DMS79 treated with DMSO at 0.1 percent for 48 hours (cell line): ENCODE measurements around the gene F11R.
"Not testable (repeated sequence)": the region's sequence is repeated elsewhere in the genome, so short reads cannot be mapped to it uniquely, and the experiment has no call there.

ENCODE experiments used
- DNase-seq: peaks from one replicate; lab custom pipeline; 2025; lab: John Stamatoyannopoulos, UW

The F11R gene

GRCh38 chr1:161020509-161021164 is at the start of gene F11R:
TSS of gene F11R (minus strand) at chr1:161021152. CDS start at chr1:161021073, 79 bp downstream.
- no peak for DNase-seq

GRCh38 chr1:161069731-161070270 is 48.8 kb upstream of the F11R start, which contains the start of gene ARHGAP30:
TSS of gene ARHGAP30 (minus strand) at chr1:161069891. CDS start at chr1:161069624, 267 bp downstream.
- no peak for DNase-seq

- no peak for DNase-seq
Observed at GRCh38 chr1:161069241-161069640, 48.3 kb upstream of the F11R start.

GRCh38 chr1:161068306-161069234 is 47.6 kb upstream of the F11R start:
- no peak for DNase-seq

DNA sequence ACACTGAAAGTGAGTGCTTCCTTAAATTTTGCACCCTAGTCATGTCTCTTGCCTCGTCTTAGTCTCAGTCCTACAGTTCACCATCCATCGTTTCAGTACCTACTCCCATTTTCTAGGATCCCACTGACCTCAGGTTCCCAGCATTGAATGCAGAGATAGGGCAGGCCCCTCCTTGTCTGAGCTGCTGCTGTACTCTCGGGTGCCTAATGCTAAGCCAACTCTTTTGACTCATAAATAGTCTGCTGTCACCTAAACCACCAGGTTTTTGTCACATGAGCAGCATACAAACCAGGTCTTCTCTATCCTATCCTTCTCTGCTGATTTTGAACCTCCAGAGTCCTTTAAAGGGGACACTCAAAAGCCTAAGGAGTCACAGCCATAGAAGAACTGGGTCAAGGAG is 45.7 kb upstream of the F11R start:
- no peak for DNase-seq

GRCh38 chr1:161065681-161066080 is 44.7 kb upstream of the F11R start:
- not testable (repeated sequence) for DNase-seq

DNA sequence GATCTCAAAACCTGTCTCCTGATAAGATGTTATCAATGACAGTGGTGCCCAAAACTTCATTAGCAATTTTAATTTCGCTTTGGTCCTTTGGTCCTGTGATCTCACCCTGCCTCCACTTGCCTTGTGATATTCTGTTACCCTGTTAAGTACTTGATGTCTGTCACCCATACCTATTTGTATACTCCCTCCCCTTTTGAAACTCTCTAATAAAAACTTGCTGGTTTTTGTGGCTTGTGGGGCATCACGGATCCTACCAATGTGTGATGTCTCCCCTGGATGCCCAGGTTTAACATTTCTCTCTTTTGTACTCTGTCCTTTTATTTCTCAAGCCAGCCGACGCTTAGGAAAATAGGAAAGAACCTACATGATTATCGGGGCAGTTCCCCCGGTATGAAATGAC is 43.0 kb upstream of the F11R start:
- DNase-seq = not testable (repeated sequence)

GRCh38 chr1:161061419-161061818 is 40.5 kb upstream of the F11R start:
- DNase-seq = no peak

DNA sequence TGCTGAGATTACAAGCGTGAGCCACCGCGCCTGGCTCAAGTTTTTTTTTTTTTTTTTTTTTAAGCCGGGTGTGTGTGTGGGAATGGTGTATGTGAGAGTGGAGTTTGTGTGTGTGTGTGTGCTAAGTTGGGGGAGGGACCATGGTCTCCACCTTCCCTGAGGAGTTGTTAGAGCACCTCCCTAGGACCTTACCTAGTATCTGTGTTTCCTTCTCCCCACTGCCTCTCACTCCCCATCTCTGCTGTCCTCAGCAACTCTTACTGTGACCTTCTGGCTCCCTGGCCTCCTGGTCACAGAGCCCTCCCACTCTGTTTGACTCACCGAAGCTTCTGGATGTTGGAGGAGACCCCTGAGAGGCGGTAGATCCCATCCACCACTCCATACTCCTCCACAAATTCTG is 38.3 kb upstream of the F11R start:
- no peak for DNase-seq

DNA sequence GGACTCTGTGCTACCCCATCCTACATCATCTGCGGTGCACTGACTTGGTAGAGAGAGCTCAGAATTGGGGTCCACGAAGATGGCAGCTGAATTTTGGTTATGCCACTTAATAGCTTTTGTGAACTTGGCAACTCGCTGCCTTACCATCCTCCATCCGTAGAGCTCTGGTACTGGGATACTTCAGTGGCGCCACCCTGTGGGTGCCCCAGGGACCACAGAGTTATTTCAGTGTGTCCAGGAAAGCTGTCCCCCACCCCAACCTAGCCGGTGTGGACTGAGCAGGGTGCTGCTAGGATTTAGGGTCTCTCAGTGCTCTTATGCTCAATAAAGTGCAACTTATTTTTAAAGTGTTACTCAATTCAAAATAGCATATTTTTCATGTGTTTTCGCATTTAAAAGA is 33.9 kb upstream of the F11R start:
- DNase-seq = no peak

GRCh38 chr1:161054232-161054631 is 33.3 kb upstream of the F11R start:
- DNase-seq = no peak

GRCh38 chr1:161052899-161053298 is 31.9 kb upstream of the F11R start:
- DNase-seq = no peak

- DNase-seq = no peak
Observed at GRCh38 chr1:161051219-161051618, 30.3 kb upstream of the F11R start.

GRCh38 chr1:161048949-161049722 is 28.2 kb upstream of the F11R start:
- no peak for DNase-seq

GRCh38 chr1:161047436-161048420 is 26.8 kb upstream of the F11R start:
- DNase-seq = no peak

DNA sequence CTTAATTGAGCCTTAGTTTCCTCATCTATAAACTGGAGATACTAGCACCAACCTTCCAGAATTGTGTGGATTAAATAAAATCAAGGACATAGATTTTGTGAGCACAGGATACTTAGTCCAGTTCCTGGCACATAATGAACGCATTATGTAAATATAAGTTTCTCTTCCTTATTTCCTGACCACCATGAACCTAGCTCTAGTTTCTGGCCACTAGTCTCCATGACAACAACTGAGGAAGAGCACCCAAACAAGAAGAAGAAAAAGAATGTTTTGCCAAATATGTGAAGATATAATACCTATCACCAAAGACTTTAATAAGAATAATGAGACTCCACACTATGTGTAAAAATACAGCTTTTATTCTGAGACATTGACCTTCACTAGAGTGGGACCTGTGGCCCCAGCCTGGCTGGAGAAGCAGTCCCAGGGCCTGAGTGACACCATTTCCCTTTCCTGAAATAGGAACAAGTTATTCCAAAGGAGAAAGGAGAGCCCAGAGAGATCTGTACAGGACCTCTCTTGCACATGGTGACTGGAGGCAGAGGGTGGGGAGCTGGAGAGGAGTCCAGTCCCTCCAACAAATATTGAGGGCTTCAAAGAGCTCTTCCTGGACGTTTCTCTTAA is 25.8 kb upstream of the F11R start:
- DNase-seq = no peak

DNA sequence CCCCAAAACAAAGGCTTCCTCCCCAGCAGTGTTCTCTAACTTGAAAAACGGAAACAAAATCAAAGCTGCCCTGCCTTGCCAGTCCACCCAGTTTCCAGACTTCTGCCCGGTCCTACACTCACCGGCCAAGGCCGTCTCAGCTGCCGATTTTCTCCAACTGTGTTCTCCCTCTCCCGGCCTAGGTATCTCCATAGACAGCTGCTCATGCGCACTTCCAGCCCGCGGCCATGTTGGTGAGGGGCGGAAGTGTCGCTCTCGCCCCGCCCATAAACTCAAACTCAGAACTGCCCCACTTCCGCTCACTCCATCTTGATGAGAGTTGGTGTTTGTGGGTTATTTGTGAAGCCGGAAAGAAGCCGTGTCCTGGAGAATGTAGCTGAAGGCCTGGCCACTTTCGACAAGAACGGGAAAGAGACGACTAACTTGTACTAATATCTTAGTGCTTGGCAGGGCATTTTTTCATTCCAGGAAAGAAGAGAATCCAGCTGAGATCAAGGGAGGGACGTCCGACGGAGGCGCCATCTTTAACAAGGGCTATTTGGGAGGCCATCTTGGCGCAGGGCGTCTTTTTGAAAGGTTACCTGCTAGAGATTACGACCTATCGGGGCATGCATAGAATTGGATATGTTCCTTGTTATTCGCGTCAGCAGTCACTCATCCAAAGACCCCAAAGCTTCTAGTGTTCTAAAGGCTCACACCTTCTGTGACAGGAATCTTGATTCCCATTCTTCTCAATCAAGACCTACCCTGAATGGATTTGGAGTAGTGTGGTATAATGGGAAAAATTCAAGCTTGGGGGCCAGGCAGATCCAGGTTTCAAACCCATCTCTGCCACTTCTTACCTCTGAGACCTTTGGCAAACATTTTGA is 25.0 kb upstream of the F11R start, which contains the start of gene USF1:
TSS of gene USF1 (minus strand) at position 242 of the 869 bp plus-strand sequence. CDS start 2,702 bp downstream, outside the sequence.
- peak; percentile 96 for DNase-seq

DNA sequence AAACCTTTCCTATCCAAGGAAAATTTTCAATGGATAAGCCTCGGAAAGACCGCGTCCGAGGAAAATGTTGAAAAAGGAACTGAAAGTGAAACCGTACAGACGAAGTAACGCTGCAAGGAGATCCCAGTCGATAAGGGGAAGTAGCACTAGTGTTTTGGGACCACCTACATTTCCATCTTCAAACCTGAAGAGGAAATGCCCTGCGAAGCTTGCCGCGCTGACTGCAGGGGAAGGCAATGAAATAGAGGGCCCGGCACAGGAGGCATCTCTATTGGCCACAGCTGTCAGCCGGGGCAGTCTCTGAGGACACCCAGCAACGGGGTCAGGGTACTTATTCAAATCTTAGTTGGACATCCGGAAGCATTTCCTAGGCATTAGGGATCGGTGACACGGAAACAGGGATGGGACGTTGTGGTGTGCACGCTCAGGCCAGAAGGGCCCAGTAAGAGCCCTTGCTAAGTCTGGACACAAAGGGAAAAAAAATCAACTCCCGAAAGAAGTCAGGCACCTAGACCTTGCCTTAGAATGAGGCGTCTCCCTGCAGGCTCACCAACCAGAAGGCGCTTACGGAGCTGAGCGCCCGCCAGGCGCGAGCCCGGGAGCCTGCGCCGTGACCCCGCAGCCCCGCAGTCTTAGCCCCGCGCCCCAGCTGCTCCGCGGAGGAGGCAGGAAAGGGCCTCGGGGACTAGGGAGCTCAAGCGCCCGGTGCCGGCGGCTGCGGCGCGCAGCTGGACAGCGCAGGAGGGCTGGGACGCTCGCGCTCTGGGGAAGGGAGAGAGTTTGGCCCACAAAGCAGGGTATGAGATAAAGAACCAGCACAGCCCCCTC is 24.2 kb upstream of the F11R start:
- DNase-seq = peak; percentile 67
